Breast epithelium (tissue), 4 donors: Measurements from ENCODE around the gene LDB3. TPM values are rescaled to one million over a fixed set of nuclear protein-coding genes. Genes with fewer than 3 reads are reported as not detected.

Experiments
- DNase-seq, 2 donors: peaks; one replicate each; pipeline ENCODE4 v3.0.0-alpha.2; 2019; ENCODE audit warnings: low spot score in 2 of 2
- H3K27ac ChIP-seq, 2 donors: fragments of 200-600 bp; sonication (generic) in 1 of 2; one replicate each; pipeline ENCODE4 v1.5.1; 2016 to 2019; ENCODE audit warnings: mild to moderate bottlenecking in 1 of 2
- H3K27me3 ChIP-seq, 2 donors: fragments of 200-600 bp; sonication (generic) in 1 of 2; one replicate each; pipeline versions ENCODE4 v1.5.1 to v1.6.0; 2017 to 2019; ENCODE audit warnings: control low read depth in 1 of 2, mild to moderate bottlenecking in 1 of 2
- H3K36me3 ChIP-seq: fragments of 200-600 bp; one replicate; pipeline ENCODE4 v1.5.1; 2019
- H3K4me1 ChIP-seq, 2 donors: fragments of 200-600 bp; sonication (generic); one replicate each; pipeline ENCODE4 v1.5.1; 2016 to 2019; ENCODE audit warnings: control low read depth in 1 of 2
- H3K4me3 ChIP-seq, 3 donors: fragments of 200-600 bp; sonication (generic); 1 replicate in 2 of 3; 2 replicates in 1 of 3; pipeline ENCODE4 v1.5.1; 2016 to 2019; ENCODE audit warnings: mild to moderate bottlenecking in 3 of 3, moderate library complexity in 2 of 3
- H3K9me3 ChIP-seq, 2 donors: fragments of 200-600 bp; sonication (generic) in 1 of 2; one replicate each; pipeline ENCODE4 v1.5.1; 2016 to 2019; ENCODE audit warnings: control low read depth in 1 of 2
- POLR2A ChIP-seq: fragments of 450-650 bp; IDR thresholded peaks from one replicate; pipeline ENCODE4 v1.6.1; 2016; ENCODE audit warnings: antibody characterized with exemption, mild to moderate bottlenecking, moderate library complexity
- POLR2AphosphoS5 ChIP-seq, 3 donors: sonication (generic); formaldehyde crosslinking; IDR thresholded peaks; one replicate each; pipeline ENCODE4 v1.6.1; 2017; ENCODE audit warnings: antibody characterized with exemption in 3 of 3
- intact Hi-C: fragments of 100-400 bp; cut with DNase I; formaldehyde crosslinking; loops from one replicate; pipeline ENCODE4 v1.15.1; 2023; ENCODE audit warnings: low total_unique reads
- total RNA-seq, 3 donors: library from RNA; depleted of rRNA; stranded (reverse); fragments of >200 nt; gene quantifications; one replicate each; pipeline ENCODE4 v1.1.0, GENCODE V29; 2016
- TF ChIP-seq, protein P1 (sequence below), 3 donors: fragments of 450-650 bp; IDR thresholded peaks; one replicate each; pipeline ENCODE4 v1.5.1; 2016 to 2017; ENCODE audit warnings: antibody characterized with exemption in 3 of 3, mild to moderate bottlenecking in 3 of 3, moderate library complexity in 3 of 3

Gene LDB3
- total RNA-seq, 3 donors from 2014 or later = 0.98 to 2.9 (median 1.3) TPM

GRCh38 chr10:86727470-86727869 lies 59.2 kb downstream of the LDB3 start:
- Histone ChIP-seq H3K27ac (no peak overlapping the region), H3K4me3 (no peak overlapping the region), H3K4me1 (no peaks in the 10 kb centered on the region), H3K36me3 (no peaks in the 10 kb centered on the region), H3K9me3 (no peaks in the 10 kb centered on the region), H3K27me3 (no peaks in the 10 kb centered on the region)
- DNase-seq = no peak
- TF ChIP-seq, protein P1, sequence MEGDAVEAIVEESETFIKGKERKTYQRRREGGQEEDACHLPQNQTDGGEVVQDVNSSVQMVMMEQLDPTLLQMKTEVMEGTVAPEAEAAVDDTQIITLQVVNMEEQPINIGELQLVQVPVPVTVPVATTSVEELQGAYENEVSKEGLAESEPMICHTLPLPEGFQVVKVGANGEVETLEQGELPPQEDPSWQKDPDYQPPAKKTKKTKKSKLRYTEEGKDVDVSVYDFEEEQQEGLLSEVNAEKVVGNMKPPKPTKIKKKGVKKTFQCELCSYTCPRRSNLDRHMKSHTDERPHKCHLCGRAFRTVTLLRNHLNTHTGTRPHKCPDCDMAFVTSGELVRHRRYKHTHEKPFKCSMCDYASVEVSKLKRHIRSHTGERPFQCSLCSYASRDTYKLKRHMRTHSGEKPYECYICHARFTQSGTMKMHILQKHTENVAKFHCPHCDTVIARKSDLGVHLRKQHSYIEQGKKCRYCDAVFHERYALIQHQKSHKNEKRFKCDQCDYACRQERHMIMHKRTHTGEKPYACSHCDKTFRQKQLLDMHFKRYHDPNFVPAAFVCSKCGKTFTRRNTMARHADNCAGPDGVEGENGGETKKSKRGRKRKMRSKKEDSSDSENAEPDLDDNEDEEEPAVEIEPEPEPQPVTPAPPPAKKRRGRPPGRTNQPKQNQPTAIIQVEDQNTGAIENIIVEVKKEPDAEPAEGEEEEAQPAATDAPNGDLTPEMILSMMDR (IDR thresholded peaks at IDR 0.05) = no peak
- TF ChIP-seq POLR2AphosphoS5 (IDR thresholded peaks at IDR 0.05) = no peak
- intact Hi-C loops = no loop called here

DNA sequence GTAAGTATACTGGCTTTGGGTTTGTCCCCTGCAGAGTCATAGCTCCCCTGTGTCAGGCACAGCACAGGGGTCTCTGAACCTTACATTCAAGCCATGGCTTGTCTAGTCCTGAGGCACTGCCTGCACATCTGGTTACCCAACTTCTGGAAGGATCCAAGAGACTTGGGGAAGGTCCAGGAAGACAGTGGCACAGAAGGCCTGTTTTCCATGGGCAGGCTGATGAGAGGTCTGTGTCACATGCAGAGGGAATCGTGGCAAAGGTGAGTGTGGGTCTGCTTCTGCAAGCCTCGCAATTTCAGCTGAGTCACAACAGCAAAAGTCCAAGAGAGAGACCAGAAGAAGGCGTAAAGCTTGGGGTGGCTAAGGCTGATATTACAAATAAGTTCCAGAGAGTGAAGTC lies 59.7 kb downstream of the LDB3 start:
- no peak overlapping the region for H3K27ac ChIP-seq
- no peak for DNase-seq
- TF ChIP-seq, protein P1 (IDR thresholded peaks at IDR 0.05) = no peak
- TF ChIP-seq POLR2A = no peak
- no peak for TF ChIP-seq POLR2AphosphoS5 (IDR thresholded peaks at IDR 0.05)
- no peaks in the 10 kb centered on the region for H3K4me1 ChIP-seq
- H3K36me3 ChIP-seq = no peaks in the 10 kb centered on the region
- no peaks in the 10 kb centered on the region for H3K9me3 ChIP-seq
- H3K4me3 ChIP-seq = no peak overlapping the region
- H3K27me3 ChIP-seq = no peaks in the 10 kb centered on the region
- intact Hi-C loops = no loop called here

GRCh38 chr10:86729677-86730076 lies 61.4 kb downstream of the LDB3 start:
- no peaks in the 10 kb centered on the region for H3K9me3 ChIP-seq
- TF ChIP-seq POLR2AphosphoS5 (IDR thresholded peaks at IDR 0.05) = no peak
- TF ChIP-seq, protein P1 (IDR thresholded peaks at IDR 0.05) = no peak
- no peak overlapping the region for H3K27ac ChIP-seq
- H3K36me3 ChIP-seq = no peaks in the 10 kb centered on the region
- intact Hi-C loops = no loop called here
- no peak overlapping the region for H3K4me3 ChIP-seq
- no peaks in the 10 kb centered on the region for H3K4me1 ChIP-seq
- no peaks in the 10 kb centered on the region for H3K27me3 ChIP-seq
- DNase-seq = no peak

DNA sequence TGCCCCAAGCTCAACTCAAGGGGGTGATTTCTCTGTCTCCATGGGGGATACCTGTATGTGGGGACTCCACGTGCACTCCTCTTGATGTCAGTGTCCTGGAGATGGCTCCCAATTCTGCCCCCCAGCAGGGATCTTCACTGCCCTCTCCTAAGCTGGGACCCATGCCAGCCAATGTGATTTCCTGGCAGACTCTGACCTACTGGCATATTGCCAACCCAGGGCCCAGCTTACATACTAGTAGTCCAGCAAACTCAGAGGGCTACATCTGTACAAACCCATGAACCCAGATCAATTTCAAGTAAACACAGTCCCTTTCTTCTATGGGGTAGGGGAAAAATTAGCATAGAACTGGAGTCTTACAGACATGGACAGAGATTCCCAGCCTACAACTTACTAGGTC lies 61.9 kb downstream of the LDB3 start:
- DNase-seq = no peak
- Histone ChIP-seq H3K4me1 (no peaks in the 10 kb centered on the region), H3K36me3 (no peaks in the 10 kb centered on the region), H3K27me3 (no peaks in the 10 kb centered on the region), H3K9me3 (no peaks in the 10 kb centered on the region), H3K4me3 (no peak overlapping the region), H3K27ac (no peak overlapping the region)
- TF ChIP-seq, protein P1 (IDR thresholded peaks at IDR 0.05) = no peak
- no peak for TF ChIP-seq POLR2AphosphoS5 (IDR thresholded peaks at IDR 0.05)
- no peak for TF ChIP-seq POLR2A
- intact Hi-C loops = no loop called here

DNA sequence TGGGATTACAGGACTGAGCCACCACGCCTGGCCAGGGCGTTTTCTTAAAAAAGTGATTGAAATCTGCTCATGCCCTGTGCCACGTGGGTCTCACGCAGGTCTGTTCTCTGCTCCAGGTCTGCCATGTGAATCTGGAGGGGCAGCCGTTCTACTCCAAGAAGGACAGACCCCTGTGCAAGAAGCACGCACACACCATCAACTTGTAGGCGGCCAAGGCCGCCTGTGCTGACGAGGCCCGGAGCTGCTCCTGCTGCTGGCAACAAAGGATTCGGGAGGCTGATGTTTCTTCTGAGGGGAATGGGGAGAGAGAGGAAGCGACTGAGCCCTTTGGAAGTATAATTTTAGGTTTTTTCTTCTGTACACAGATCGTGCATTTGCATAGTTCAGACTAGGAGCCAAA lies 64.5 kb downstream of the LDB3 start:
- DNase-seq = no peak
- Histone ChIP-seq H3K27ac (no peak overlapping the region), H3K27me3 (no peaks in the 10 kb centered on the region), H3K4me1 (no peaks in the 10 kb centered on the region), H3K9me3 (no peaks in the 10 kb centered on the region), H3K36me3 (no peaks in the 10 kb centered on the region), H3K4me3 (no peak overlapping the region)
- intact Hi-C loops = no loop called here
- TF ChIP-seq, protein P1 (IDR thresholded peaks at IDR 0.05) = no peak
